ENCODE measurements around the gene LYPD8.

DNA sequence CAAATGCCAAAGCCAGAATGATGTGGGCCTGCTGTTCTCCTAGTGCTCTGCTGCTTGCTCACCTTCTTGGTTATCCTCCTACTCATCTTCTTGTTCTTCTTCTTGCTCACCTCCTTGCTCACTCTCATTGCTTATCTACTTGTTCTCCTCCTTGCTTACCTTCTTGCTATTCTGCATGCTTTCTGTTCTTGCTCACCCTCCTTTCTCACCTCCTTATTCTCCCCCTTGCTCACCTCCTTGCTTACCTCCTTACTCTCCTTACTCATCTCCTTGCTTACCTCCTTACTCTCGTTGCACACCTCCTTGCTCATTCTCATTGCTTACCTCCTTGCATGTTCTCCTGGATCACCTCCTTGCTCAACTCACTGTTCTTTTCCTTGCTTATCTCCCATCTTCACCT is 52.8 kb downstream of the LYPD8 start, which contains the start of gene OR14I1:
- TF ChIP-seq POLR2A (IDR thresholded peaks at IDR 0.05; ENCODE audit: low read length) (no peak), GATA1 (IDR thresholded peaks at IDR 0.05; ENCODE audit: low read depth, low read length) (no peak)

Data from erythroblast (primary cell).